HK-2 (cell line): Measurements from ENCODE around the gene LBHD2.

Experiments used
- DNase-seq: peaks from one replicate; pipeline ENCODE4 v3.0.0-alpha.2; 2018; ENCODE audit not compliant: unreplicated experiment

Gene LBHD2

GRCh38 chr14:103090481-103091020, 6.5 kb downstream of the LBHD2 start:
- no peak for DNase-seq

- DNase-seq, result no peak
Measured at GRCh38 chr14:103091041-103091882, 7.3 kb downstream of the LBHD2 start.

- no peak for DNase-seq
Measured at GRCh38 chr14:103091883-103092222, 7.8 kb downstream of the LBHD2 start.

- no peak for DNase-seq
Measured at GRCh38 chr14:103093856-103094405, 9.9 kb downstream of the LBHD2 start.

GRCh38 chr14:103094406-103095209, 10.6 kb downstream of the LBHD2 start, which contains the start of gene EXOC3L4:
TSS of gene EXOC3L4 (plus strand) at chr14:103094725. CDS start at chr14:103100220, 5,495 bp downstream.
- no peak for DNase-seq

- DNase-seq, result no peak
Measured at GRCh38 chr14:103095210-103095778, 11.3 kb downstream of the LBHD2 start.

GRCh38 chr14:103096387-103096786, 12.4 kb downstream of the LBHD2 start:
- DNase-seq, result no peak

- no peak for DNase-seq
Measured at GRCh38 chr14:103097244-103097993, 13.4 kb downstream of the LBHD2 start.

- DNase-seq, result no peak
Measured at GRCh38 chr14:103097994-103098957, 14.3 kb downstream of the LBHD2 start.

GRCh38 chr14:103099081-103099732, 15.2 kb downstream of the LBHD2 start:
- DNase-seq, result no peak

- no peak for DNase-seq
Measured at GRCh38 chr14:103099733-103100280, 15.8 kb downstream of the LBHD2 start.

- no peak for DNase-seq
Measured at GRCh38 chr14:103100281-103101121, 16.5 kb downstream of the LBHD2 start.

- DNase-seq, result no peak
Measured at GRCh38 chr14:103101257-103101962, 17.4 kb downstream of the LBHD2 start.

- no peak for DNase-seq
Measured at GRCh38 chr14:103101963-103102688, 18.1 kb downstream of the LBHD2 start.

- no peak for DNase-seq
Measured at GRCh38 chr14:103102689-103103260, 18.8 kb downstream of the LBHD2 start.
